HG03442 (cell line): ENCODE measurements around the gene ZFP62.

ENCODE experiments used
- ATAC-seq: cut with Tn5 transposase; IDR thresholded peaks from one replicate; pipeline ENCODE4 v1.9.1; 2021; ENCODE audit warnings: mild to moderate bottlenecking, moderate library complexity; ENCODE audit not compliant: unreplicated experiment

ZFP62 gene

GRCh38 chr5:180811623-180812124 lies 49.4 kb downstream of the ZFP62 start:
- no peak for ATAC-seq

GRCh38 chr5:180810959-180811622 lies 50.0 kb downstream of the ZFP62 start:
- ATAC-seq = no peak

DNA sequence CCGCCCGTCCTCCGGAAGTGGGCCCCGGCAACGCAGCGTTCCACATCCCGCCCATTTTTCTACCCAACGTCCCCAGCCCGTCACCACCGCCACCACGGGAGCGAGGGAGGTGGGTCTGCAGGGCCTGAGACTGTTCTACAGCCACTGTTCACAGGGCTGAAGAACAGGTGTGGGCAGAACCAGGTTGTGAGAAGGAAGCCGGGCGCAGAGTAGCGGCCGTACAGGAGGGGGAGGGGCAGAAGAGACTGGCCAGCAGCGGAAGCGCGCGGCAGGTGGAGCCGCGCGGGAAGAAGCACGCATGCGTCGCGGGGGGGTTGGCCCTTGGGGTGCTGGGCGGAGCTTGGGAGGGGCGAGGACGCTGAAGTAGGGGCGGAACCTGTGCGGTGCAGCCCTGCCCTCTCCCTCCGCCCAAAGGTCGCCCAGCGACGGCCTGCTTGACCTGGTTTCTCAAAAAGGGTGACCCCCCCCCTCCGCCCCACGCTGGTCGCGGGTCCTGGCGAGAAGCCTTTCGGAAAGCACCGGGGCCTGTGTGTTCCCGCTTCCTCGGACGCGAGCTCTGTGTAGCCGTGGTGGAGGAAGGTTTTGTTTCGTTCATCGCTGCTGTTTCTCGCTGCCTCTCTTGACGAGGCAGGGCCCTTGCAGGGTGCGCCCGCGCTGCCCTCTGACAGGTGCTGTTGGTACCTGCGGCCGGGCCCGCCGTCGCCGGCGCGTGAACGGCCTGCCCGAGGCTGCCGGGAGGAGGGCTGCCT lies 50.7 kb downstream of the ZFP62 start:
- peak; percentile 63 for ATAC-seq

DNA sequence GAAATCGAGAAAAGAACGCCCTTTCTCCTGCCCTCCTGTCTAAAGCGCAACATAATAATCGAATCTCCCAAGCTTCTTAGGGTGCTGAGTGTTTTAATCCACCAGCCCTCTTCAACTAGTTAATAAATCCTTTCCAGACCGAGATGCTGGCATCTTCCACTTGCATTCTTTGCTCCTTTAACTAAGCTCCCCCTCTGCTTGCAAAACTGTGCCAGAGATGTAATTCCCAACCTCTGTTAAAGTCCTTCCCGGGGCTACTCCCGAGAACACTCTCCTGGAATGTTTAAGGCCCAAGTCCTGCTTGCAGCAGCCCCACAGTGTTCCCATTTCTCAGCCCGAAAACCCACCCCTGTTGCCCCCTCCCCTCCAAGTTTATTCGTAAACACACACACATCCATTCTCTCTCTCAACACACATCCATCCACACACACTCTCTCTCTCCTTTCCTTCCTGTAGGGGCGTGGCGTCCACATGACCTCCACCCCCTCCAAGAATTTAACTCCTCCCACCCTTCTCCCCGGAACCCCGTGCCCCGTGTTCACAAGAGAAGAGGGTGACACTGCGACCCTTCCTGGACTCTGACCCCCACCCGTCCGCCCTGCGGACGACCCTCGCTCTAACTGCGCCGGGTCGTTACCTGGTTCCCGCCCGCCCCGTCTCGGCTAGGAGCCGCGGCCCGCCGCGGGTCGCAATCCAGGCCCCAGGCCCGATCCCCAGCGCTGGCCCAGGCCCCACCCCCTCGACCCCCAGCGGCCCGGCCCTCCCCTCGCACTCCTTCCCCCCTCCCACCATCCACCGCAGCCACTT lies 51.5 kb downstream of the ZFP62 start:
- ATAC-seq = peak; percentile 48

DNA sequence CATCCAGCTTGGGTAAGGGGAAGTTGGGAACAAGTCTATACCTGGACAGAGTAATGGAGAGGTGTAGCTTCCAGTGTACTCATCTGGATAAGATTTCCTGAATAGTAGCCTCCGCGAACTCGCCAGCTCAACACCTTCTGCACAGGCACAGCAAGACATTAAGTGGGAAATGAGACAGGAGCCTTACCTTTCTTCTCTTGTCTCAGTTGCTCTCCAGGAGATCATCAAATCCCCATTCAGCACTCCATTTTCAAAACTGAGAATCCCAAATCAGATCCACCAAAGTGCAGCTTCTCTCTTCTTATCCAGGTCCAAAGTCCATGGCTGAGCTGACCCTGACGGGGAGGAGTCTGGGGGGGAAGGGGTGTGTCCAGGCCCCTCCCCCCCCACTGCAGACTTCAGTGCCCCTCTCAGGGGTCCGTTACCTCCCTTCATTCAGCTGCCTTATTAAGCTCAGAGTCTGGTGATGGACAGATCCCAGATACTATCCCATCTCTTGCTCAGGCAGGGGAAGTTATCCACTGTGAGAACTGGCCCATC lies 52.5 kb downstream of the ZFP62 start:
- ATAC-seq = no peak

DNA sequence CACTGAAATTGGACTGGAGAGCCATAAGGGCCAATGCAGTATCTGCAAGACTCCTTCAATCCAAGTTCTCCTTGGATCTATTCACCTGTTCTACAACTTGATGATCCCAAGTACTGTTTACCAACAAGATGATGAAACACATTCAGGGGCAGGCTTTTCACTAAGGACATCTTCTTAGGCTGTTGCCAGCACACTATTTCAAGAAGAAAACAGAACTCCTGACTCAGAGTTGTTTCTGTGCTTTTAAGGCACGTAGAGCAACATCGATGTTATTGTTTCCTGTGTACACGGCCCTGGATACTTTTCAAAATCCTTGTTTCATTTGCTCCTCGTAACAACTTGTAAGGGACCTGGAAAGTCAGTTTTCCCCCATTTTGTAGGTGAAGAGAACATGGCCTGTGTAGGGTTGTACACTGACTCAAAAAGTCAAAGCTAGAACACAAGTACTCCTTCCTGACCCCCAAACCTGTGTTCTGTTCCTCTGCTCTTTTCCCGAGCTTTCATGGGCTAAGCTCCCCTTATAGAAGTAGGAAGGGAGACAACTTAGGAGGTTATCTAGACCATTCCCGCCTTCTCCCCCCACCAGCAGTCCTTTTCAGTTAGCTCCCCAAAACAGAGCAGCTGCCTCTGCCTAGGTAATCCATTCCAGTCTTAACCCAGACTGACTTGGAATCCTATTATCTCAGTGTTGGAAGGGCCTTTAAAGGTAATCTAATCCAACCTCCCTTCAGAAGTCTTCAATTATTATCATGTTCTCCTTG lies 53.2 kb downstream of the ZFP62 start:
- ATAC-seq = no peak

- ATAC-seq = no peak
Observed at GRCh38 chr5:180807046-180807445, 54.0 kb downstream of the ZFP62 start.

GRCh38 chr5:180806351-180807011 lies 54.6 kb downstream of the ZFP62 start:
- ATAC-seq = no peak

GRCh38 chr5:180804129-180804618 lies 56.9 kb downstream of the ZFP62 start:
- ATAC-seq = peak; percentile 2

- ATAC-seq = peak; percentile 61
Observed at GRCh38 chr5:180803181-180804128, 57.6 kb downstream of the ZFP62 start.

DNA sequence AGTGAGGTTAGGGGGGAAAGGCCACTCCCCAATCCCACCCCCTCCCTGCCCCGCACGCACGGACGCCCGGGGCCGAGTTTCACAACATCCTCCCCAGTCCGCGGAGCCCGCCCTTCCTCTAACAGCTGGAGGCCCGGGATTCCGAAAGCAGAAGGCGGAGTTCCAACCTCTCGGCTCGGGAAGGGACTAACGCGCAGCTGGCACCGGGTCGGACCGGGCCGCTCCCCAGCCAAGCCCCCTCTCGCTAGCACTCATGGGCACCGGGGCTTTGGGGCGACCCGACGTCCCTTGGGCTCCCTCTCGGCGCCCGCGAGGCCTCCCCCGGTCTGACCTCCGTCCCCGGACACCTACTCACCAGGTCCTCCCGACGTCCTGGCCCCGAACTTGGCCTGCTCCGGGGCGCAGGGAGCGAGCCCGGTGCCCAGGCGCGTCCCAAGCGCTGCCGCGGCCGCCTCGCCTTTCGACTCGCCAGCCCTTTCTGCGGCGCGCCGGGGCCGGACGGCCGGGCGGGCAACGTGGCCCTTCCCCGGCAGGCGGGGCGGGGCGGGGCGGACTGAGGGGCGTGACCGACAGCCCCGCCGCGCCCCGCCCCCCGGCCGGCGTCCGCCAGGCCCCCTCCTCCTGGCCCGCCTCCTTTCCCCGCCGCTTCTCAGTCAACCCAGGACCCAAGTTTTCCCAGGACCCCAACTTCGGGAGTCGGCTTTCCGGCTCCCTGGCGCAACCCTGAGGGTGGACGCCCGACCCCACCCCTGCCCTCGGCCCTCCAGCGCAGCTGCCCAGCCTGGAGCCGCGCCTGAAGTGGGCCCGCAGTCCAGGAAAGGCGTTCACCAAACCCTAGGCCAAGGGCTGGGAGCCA lies 58.5 kb downstream of the ZFP62 start, which contains the start of gene MGAT1:
Gene MGAT1 (minus strand): TSS at position 482 of the 856 bp plus-strand sequence. CDS start 9,835 bp downstream, outside the sequence.
- peak; percentile 32 for ATAC-seq

- no peak for ATAC-seq
Observed at GRCh38 chr5:180801596-180802324, 59.3 kb downstream of the ZFP62 start.

DNA sequence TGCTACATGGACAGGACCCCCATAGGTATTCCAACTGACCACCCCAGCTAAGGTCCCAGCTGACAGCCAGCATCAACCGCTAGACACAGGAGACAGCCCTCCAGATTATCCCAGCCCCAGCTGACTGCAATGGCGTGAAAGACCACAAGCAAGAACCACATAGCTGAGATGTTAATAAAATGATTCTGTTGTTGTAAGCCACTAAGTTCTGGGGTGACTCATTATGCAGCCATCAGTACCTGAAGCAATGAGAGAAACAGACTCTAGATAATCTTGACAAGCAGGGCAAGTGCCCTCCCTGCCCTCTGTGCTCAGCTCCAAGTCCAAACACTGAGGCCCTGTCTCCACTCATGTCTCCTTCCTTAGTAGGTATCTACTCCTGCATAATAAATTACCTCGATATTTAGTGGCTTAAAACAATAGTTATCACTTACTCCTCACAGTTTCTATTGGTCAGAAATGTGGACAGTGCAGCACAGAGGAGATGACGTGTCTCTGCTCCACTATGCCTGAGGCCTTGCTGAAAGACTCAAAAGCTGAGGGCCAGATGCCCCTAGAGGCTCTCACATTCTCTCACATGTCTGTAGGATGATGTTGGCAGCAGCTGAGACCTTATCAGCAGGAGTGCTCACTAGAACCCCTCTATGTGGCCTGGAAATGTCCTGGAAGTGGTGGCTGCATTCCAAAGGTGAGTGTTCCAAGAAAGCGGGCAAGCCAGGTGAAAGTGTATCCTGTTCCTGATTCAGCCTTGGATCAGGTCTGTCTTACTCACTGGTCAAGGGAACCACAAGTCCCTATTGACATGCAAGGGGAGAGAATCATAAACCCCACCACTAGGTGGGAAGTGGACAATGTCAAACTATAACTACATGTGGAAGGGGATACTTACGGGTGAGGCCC lies 60.9 kb downstream of the ZFP62 start:
- no peak for ATAC-seq

GRCh38 chr5:180799194-180799593 lies 61.9 kb downstream of the ZFP62 start:
- no peak for ATAC-seq

- ATAC-seq = no peak
Observed at GRCh38 chr5:180798193-180798592, 62.9 kb downstream of the ZFP62 start.
